Measurements from ENCODE around the gene ZBTB21. TPM values are rescaled to one million over a fixed set of nuclear protein-coding genes. Genes with fewer than 3 reads are reported as not detected.

The ZBTB21 gene
- polyA plus RNA-seq, 3 donors: 4.7 to 7.2 (median 6.3) TPM

DNA sequence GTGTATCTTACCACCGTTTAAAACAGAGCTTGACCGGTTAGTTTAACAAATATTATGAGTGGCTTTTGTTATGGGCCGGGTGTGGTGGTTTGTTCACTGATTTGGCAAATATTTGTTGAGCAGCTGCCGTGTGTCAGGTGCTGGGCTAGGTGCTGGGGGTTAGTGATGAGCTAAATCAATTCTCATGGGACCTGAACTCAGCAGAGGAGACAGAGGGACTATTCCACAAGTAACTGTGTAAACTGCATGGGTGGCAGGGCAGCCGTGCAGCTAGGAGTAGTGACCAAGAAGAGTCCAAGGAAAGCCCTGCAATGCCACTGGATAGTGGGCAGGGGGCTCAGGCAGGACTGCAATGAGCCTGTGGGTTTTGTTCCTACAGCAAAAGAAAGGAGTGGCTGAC lies 45.1 kb downstream of the ZBTB21 start:
- Mint-ChIP-seq H3K27ac (peak overlapping the region in 1 of 7 donors; percentile 60), H3K36me3 (no peaks in the 10 kb centered on the region), H3K9me3 (no peaks in the 10 kb centered on the region), H3K27me3 (ENCODE audit: low read depth in 3 of 3) (peaks cover 5 to 10% (median 7%) of the 10 kb centered on the region in 3 donors), H3K4me3 (no peak overlapping the region), H3K4me1 (peaks cover 8% of the 10 kb centered on the region)
- Histone ChIP-seq H2AFZ (ENCODE audit: insufficient read depth, low read depth, low read length, poor library complexity, severe bottlenecking) (no peak overlapping the region), H3K27ac (ENCODE audit: low read depth in 1 of 2, low read length in 2 of 2) (no peak overlapping the region), H3K79me2 (ENCODE audit: insufficient read depth, low read length) (no peaks in the 10 kb centered on the region), H3K36me3 (replicated peaks in 1 of 2; ENCODE audit: control insufficient read depth in 1 of 2, insufficient read depth in 2 of 2, low read length in 2 of 2) (no peaks in the 10 kb centered on the region), H3K4me2 (replicated peaks; ENCODE audit: extremely low read depth, low read length, poor library complexity, severe bottlenecking) (no peak overlapping the region), H3K9ac (ENCODE audit: insufficient read depth, low read length, poor library complexity, severe bottlenecking) (no peak overlapping the region), H4K20me1 (ENCODE audit: insufficient read depth, low read length) (no peaks in the 10 kb centered on the region), H3K4me1 (ENCODE audit: control insufficient read depth in 1 of 2, insufficient read depth in 2 of 2, low read length in 2 of 2) (peaks cover 0 to 3% of the 10 kb centered on the region in 2 donors), H3K4me3 (replicated peaks in 1 of 3; ENCODE audit: low read depth in 2 of 3, low read length in 3 of 3) (no peak overlapping the region), H3K9me3 (replicated peaks in 1 of 2; ENCODE audit: control insufficient read depth in 1 of 2, insufficient read depth in 1 of 2, low read length in 2 of 2) (no peaks in the 10 kb centered on the region), H3K27me3 (ENCODE audit: control insufficient read depth in 2 of 2, insufficient read depth in 2 of 2, low read length in 2 of 2) (no peaks in the 10 kb centered on the region)
- 93% methylated on average over 5 of the region's 5 CpGs for WGBS (ENCODE audit: insufficient coverage)
- TF ChIP-seq, protein P1, sequence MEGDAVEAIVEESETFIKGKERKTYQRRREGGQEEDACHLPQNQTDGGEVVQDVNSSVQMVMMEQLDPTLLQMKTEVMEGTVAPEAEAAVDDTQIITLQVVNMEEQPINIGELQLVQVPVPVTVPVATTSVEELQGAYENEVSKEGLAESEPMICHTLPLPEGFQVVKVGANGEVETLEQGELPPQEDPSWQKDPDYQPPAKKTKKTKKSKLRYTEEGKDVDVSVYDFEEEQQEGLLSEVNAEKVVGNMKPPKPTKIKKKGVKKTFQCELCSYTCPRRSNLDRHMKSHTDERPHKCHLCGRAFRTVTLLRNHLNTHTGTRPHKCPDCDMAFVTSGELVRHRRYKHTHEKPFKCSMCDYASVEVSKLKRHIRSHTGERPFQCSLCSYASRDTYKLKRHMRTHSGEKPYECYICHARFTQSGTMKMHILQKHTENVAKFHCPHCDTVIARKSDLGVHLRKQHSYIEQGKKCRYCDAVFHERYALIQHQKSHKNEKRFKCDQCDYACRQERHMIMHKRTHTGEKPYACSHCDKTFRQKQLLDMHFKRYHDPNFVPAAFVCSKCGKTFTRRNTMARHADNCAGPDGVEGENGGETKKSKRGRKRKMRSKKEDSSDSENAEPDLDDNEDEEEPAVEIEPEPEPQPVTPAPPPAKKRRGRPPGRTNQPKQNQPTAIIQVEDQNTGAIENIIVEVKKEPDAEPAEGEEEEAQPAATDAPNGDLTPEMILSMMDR (IDR thresholded peaks at IDR 0.05): no peak
- intact Hi-C loops (cut with micrococcal nuclease): no loop called here
- no peak for DNase-seq

DNA sequence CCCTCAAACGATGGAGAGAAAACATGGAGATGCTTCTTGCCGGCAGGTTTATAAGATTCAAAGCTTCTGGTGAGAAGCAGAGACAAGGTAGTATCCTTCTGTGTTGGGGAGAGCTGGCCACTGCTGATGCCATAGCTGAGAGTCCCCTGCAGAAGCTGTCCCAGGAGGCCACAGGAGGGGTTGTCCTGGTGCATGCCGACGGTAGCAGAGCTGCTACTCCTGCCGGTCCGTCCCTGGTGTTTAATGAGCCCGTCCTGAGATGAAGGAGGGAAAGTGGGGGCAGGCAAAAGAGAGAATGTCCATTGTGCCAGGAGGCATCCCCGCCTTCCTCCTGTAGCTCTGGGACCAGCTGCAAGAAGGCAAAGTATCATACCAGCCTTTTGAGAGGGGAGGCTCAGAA lies 46.0 kb downstream of the ZBTB21 start:
- Histone ChIP-seq H3K4me2 (replicated peaks; ENCODE audit: extremely low read depth, low read length, poor library complexity, severe bottlenecking) (no peak overlapping the region), H3K79me2 (ENCODE audit: insufficient read depth, low read length) (no peaks in the 10 kb centered on the region), H3K4me1 (ENCODE audit: control insufficient read depth in 1 of 2, insufficient read depth in 2 of 2, low read length in 2 of 2) (peaks cover 0 to 3% of the 10 kb centered on the region in 2 donors), H3K36me3 (replicated peaks in 1 of 2; ENCODE audit: control insufficient read depth in 1 of 2, insufficient read depth in 2 of 2, low read length in 2 of 2) (no peaks in the 10 kb centered on the region), H3K4me3 (replicated peaks in 1 of 3; ENCODE audit: low read depth in 2 of 3, low read length in 3 of 3) (no peak overlapping the region), H3K27ac (ENCODE audit: low read depth in 1 of 2, low read length in 2 of 2) (no peak overlapping the region), H3K9ac (ENCODE audit: insufficient read depth, low read length, poor library complexity, severe bottlenecking) (no peak overlapping the region), H2AFZ (ENCODE audit: insufficient read depth, low read depth, low read length, poor library complexity, severe bottlenecking) (no peak overlapping the region), H3K9me3 (replicated peaks in 1 of 2; ENCODE audit: control insufficient read depth in 1 of 2, insufficient read depth in 1 of 2, low read length in 2 of 2) (no peaks in the 10 kb centered on the region), H4K20me1 (ENCODE audit: insufficient read depth, low read length) (no peaks in the 10 kb centered on the region), H3K27me3 (ENCODE audit: control insufficient read depth in 2 of 2, insufficient read depth in 2 of 2, low read length in 2 of 2) (no peaks in the 10 kb centered on the region)
- H3K9me3 Mint-ChIP-seq: no peaks in the 10 kb centered on the region
- H3K4me1 Mint-ChIP-seq: peaks cover 8% of the 10 kb centered on the region
- DNase-seq: no peak
- 98% methylated on average over 6 of the region's 8 CpGs for WGBS (ENCODE audit: insufficient coverage)
- no peak overlapping the region for H3K4me3 Mint-ChIP-seq
- TF ChIP-seq, protein P1 (IDR thresholded peaks at IDR 0.05): no peak
- H3K27ac Mint-ChIP-seq: no peak overlapping the region
- H3K36me3 Mint-ChIP-seq: no peaks in the 10 kb centered on the region
- intact Hi-C loops (cut with micrococcal nuclease): no loop called here
- H3K27me3 Mint-ChIP-seq (ENCODE audit: low read depth in 3 of 3): peaks cover 5 to 10% (median 7%) of the 10 kb centered on the region in 3 donors

Data from CD14-positive monocyte (primary cell).